GM12872 (cell line): ENCODE results near the gene TMEM208.

ENCODE experiments used
- TF ChIP-seq, protein P1 (sequence below): IDR thresholded peaks from 3 replicates; pipeline ENCODE4 v1.5.1; 2011; ENCODE audit warnings: low read depth, mild to moderate bottlenecking, low read length, moderate library complexity; ENCODE audit not compliant: insufficient read depth

The TMEM208 gene

GRCh38 chr16:67183627-67184452, 43.1 kb upstream of the TMEM208 start, which contains the start of gene MATCAP1:
MATCAP1 (minus strand) TSS chr16:67183963; CDS start chr16:67180610, 3,353 bp downstream.
- TF ChIP-seq, protein P1, sequence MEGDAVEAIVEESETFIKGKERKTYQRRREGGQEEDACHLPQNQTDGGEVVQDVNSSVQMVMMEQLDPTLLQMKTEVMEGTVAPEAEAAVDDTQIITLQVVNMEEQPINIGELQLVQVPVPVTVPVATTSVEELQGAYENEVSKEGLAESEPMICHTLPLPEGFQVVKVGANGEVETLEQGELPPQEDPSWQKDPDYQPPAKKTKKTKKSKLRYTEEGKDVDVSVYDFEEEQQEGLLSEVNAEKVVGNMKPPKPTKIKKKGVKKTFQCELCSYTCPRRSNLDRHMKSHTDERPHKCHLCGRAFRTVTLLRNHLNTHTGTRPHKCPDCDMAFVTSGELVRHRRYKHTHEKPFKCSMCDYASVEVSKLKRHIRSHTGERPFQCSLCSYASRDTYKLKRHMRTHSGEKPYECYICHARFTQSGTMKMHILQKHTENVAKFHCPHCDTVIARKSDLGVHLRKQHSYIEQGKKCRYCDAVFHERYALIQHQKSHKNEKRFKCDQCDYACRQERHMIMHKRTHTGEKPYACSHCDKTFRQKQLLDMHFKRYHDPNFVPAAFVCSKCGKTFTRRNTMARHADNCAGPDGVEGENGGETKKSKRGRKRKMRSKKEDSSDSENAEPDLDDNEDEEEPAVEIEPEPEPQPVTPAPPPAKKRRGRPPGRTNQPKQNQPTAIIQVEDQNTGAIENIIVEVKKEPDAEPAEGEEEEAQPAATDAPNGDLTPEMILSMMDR = no peak

GRCh38 chr16:67184453-67184994, 42.4 kb upstream of the TMEM208 start:
- TF ChIP-seq, protein P1 = no peak

DNA sequence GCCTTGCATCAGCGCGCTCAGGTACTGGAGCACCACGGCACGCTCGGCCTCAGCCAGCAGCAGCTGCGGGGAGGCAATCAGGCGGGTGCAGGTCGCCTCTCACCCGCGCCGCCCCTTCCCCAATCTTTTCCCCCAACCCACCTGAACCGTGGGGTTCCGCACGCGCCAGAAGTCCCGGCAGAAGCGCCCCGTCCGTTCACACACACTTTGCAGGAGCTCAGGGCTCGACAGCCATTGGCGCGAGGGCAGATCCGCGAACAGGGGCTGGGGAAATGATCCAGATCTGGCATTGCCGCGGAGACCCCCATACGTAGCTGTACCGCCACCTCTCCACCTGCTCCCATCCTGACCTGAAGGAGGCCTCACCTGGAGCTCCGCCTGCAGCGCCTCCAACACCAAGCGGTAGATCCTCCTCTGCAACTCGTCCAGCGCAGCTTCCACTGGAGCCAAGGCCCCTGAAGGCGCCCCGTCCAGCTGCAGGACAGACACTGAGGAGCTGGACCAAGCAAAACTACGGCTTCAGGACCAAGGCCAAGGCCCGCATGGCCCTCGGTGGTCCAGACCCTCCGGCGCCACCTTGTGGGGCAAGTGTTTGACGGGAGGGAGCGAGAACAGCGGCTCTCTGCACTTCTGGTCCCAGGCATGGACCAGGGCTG, 41.8 kb upstream of the TMEM208 start:
- TF ChIP-seq, protein P1 = peak; percentile 87

DNA sequence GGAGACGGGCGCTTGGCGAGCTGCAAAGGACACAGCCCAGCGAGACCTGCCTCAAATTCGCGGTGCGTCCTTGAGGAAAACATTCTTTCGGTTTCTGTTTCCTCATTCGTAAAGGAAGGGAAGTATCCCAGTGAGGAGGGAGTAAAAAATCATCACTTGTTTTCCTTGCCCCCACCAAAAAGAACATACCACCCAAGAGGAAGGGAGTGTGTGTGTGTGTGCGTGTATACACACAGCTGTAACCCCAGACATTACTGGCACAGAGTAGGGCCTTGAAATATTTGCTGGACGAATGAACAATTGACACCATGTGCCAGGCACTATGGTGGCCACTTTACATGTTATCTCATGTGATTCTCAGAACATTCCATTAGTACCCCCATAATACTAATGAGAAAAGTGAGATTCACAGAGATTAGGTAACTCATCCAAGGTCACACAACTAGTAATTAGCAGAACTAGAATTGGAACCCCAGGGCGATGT, 41.2 kb upstream of the TMEM208 start:
- TF ChIP-seq, protein P1 = no peak

- TF ChIP-seq, protein P1 = no peak
Observed at GRCh38 chr16:67186550-67186950, 40.4 kb upstream of the TMEM208 start.

DNA sequence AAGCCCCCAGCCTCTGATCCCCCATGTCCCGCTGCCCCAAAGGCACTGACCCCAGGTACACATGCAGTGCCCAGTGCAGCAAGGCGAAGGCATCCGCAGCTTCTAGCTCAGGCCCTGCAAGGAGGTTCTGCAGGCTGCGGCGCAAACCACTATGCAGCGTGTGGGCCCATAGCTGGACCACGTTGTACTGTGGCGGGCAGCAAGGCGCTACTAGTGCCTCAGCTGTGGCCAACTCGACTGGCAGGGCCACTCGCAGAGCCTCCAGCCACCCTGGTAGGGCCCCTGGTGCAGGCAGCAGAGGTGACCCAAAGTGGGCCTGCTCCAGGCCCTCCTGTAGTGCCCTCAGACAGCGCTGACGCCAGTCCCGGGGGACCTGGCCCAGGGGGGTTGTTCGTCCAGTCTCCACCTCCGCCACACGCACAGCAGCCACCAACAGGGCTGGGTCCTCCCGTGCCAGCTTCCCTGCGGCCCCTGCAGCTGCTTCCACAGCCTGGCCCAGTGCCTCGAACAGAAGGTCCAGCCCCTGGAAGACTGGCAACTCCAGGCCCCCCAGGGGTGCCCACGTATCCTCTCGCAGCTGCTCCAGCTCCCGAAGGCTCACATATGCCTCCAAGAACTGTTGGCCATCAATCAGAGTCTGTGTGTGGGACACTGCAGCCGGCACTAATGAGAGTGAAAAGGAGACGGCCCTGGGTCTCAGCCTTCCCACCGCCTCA, 39.6 kb upstream of the TMEM208 start:
- TF ChIP-seq, protein P1 = no peak

GRCh38 chr16:67188323-67188722, 38.6 kb upstream of the TMEM208 start:
- TF ChIP-seq, protein P1 = no peak
